HG03442 (cell line): ENCODE results near the gene TSPEAR.

Experiments used
- ATAC-seq: cut with Tn5 transposase; IDR thresholded peaks from one replicate; pipeline ENCODE4 v1.9.1; 2021; ENCODE audit warnings: mild to moderate bottlenecking, moderate library complexity; ENCODE audit not compliant: unreplicated experiment

Gene TSPEAR

DNA sequence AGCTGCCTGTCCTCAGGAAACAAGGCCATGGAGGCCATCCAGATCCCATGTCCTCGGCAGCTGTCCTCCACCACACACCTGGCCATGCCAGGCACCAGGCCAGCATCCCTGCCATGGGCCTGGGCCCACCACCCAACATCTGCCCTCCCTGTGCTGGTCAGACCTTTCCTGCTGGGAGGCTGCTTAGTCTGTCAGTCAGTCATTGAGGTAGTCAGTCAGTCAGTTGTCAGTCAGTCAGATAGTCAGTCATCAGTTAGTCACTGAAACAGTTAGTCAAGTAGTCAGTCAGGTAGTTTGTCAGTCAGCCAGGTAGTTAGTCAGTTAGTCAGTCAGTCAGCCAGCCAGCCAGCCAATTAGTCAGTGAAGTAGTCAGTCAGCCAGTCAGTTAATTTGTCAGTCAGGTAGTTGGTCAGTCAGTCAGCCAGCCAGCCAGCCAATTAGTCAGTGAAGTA is 188.6 kb downstream of the TSPEAR start:
- ATAC-seq: no peak

DNA sequence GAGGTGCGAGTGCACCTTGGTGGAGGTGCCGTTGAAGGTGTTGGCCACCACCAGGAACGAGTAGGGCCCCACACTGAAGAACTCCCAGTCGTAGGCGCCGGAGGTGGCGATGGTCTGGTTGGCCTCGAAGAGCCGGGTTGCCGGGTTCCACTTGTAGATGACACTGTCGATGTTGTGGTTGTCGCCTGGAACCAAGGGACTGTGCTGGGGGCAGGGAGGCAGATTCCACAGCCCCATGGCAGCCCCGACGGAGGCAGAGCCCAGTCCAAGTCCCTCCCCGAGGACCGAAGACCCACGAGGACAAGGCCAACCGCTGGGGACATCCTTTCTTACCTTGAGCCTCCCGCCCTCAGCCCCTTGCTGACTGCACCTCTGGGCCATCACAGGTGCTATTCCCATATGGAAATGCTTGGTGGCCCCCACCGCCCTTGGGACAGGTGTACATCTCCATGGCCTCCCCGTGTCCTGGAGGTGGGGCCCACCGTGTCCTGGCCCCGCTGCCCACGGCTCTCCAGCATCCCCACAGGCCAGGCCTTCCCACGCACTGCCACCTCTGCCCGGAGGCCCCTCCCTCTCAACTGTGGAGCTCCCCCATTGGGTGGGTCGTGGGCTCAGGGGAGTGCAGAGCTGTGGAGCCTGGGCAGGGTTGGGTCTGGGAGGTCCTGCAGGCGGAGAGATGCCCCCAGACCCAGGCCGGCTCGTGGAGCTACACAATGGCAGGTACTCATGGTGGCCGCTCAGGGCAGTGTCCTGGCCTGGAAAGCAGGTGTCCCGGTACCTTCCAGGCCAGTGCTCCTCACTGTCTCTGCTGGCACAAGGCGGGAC is 189.2 kb downstream of the TSPEAR start:
- ATAC-seq: no peak

DNA sequence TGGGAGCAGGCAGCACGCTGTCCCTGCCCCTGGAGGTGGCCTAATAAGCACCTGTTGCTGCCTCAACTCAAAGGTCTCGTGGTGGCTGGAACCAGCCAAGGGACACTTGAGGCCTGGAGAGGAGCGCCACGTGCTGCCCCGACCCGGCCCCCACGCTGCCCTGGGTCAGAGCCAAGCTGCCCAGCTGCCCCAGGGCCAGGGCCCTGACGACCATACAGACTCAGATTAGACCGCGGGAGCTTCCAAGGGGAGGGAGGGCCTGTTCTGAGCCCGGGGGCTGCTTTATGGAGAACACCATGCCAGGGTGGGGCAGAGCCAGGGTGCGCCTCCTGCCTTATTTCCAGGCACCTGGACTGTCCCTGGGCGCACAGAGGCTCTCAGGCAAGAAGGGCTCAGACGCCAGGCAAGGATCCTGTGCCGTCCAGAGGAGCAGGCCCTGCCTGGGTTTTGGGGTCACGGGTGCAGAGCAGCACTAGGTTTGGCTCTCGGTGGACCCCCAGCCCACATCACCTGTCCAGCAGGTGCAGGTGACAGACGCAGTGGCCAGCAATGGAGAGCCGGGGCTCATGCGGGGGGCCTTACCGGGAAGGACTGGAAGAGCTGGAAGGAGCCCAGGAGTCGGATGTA is 190.0 kb downstream of the TSPEAR start:
- ATAC-seq: no peak

DNA sequence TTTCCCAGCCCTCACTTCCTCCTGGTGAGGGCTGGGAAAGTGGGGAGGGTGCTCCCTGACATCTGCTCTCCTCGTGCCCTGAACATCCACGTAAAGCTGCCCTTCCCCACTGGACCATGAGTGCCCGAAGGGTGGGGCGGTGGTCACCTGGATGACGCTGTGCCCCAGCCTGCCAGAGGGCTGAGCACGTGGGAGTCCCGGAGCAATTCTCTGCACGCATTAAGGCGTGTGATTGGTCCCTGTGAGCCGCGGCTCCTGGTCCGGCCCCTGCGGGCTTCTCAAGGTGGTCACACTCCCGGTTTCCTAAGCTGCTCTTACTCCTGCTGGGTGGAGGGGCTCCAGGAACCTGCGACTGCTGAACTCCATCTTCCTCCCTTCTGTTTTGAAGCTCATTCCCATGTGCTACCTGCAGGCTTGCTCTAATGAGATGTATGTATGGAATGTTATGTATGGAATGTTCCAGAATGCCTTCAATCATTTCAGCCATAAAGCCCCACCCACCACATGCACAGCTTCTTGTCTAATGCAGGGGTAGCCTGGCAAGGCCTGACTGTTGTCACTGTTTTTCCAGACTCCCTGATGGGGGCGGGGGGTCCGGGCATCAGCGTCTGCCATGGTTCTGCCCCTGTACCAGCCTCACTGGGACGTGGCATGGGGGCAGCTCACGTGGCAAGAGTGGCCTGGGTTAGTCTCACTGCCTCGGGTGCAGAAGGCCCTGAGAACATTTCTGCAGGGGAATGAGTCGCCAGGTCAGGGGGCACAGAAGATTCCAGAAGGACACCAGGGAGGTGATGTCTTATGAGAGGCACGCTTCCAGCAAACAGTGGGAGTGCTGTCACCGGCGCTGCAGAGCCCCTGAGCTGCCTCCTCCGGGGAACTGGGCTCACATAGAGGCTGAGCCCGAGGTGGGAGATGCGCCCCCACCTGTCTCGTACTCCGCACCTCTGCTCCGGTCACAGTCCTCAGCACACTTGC is 190.8 kb downstream of the TSPEAR start:
- ATAC-seq: no peak

DNA sequence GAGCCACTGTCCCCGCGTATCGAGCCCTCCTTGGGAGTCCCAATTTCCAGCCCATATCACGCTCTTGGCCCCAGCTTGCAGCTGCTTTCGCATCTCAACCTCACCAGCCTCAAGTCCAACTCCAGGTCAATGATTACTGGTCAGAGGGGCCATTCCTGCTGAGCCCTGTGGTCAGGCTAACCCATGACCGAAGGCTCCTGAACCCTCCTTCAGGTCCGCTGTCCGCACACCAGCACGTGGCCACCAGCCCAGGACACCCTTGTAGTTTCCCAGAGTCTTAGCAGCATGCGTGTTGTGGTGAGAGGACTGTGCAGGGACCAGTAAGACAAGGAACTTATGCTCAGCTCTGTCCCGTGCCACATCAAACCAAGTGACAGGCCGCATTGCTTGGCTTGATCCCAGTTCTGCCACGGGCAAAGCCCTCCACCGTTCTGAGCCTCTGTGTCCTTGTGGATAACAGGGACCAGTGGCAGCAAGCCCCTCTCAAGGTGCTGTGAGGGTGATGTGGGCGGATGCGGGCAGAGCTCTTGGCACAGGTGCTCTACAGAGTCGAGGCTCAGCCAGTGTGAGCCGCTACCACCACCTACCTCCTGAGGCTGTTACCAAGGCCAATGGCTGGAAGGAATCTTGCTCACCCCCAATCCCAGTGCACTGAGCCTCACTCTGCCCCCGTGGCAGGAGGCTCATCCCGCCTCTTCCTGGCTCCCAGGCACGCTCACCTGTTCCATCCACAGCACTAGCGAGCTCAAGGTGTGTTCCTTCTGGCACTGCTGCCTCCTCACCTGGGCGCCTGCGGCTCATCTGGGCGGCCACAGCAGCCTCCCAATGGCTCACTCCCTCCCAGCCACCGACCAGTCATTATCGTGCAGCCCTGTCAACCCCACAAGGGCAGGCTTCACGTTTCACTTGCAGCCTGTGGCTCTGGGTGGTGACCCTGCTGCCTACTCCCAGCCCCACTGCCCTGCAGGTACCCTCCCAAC is 191.7 kb downstream of the TSPEAR start:
- no peak for ATAC-seq

DNA sequence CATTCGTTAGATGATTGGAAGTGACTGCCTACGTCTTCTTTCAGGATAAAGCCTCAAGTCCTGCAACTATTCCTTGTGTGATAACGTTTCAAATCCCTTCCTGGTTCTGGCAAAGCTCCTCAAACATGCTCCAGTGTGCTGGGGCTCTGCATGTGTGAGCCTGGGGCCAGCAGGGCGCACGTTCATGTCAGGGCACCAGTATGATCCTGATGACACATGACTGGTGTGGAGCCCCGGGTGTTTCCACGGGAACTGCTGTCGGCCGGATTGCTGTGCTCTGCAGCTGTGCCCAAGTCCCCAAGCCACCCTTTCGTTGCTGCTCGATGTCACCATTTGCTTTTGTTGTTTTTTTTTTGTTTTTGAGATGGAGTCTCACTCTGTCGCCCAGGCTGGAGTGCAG is 192.7 kb downstream of the TSPEAR start:
- no peak for ATAC-seq

DNA sequence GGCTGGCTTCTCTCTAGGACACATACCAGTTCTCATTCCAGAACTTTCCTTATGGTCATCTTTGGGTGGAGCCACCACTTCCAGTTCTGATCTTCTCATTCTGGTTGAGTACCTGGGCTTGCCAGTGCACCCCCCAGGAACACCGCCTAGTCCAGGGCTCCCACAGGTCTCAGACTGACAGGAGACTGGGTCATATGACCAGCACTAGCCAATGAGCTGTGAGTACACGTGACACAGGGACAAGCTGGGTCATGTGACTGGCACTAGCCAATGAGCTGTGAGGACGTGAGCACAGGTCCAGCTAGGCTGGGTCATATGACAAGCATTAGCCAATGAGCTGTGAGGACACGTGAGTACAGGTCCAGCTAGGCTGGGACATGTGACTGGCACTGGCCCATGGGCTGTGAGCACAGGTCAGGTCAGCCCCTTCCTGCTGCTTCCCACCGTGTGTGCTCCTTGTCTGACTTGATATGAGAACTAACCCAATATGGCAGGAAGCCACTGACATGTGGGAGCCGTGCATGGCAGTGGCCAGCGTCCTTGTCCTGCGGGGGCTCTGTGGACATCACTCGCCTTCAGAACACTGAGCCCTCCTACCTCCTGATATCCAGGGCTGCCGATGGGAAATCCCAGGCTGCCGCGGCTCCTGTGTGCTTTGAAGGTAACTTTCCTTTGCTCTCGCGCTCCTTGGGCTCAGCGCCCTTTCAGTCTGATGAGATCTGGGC is 194.0 kb downstream of the TSPEAR start:
- no peak for ATAC-seq

DNA sequence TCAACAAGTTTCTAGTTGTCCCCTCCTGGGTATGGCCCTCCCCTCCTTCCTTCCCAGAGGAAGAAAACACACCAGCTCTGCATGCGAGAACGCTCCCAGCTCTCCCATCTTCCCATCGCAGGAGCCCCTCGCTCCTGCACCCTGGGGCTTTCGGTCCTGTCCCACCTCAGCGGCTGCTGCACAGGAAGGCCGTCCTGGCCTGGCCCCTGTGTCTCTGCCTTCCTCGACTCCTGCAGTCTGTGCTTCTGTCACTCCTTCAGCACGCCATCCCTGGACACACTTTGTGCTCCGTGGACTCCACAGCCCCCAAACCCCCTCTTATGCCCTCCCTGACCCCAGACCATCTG is 194.6 kb downstream of the TSPEAR start:
- no peak for ATAC-seq

DNA sequence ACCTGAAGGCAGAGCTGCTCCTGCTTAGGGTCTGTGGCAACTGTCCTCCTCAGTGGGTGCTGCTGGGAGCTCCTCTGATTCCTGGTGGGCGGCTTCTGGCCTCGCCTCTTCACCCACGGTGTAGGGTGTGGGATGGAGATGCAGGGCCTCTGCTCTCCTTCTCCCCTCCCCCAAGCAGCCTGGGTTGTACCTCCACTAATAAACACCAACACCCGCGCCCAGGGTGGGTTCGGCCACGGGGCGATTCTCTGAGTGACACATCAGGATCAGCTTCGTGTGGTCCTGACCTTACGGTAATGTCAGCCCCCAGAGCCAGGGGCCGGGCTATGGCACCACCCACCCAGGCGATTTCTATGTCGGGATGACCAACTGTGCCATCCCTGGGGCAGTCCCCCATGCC is 195.0 kb downstream of the TSPEAR start:
- no peak for ATAC-seq

DNA sequence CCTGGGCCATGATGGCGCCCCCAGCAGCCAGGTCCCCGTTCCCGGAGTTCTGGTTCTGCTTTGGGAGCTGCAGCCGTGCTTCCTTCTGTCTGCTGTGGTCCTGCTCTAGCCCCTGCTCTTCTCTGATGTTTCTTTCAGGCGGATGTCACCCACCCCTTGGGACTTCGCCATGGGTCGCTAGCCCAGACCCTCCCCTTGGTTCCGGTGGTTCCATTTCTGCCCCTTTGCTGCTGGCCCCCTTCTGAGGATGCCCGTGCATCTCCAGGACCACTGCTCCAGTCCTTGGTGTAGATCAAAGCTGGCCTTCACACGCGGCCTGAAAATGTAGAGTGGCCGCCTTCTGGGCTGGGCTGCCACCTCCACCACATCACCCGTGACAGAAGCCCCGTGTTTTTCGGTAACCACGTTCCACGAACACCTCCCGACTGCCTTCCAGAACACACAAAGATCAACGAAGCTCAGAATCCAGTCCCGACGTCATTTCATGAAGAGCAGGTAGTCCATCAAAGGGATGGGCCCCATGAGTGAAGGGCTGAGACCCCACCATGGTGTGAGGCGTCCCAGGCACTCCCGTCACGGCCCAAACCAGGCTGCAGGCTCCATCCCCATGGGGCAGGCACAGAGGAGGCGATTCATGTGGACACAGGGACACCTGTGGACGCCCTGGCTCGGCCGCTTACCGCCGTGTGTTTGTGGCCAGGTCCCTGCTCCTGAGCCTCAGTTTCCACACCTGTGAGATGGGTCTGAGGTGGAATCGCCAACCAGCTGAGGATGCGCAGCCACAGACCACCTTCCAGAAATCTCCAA is 195.8 kb downstream of the TSPEAR start:
- no peak for ATAC-seq

DNA sequence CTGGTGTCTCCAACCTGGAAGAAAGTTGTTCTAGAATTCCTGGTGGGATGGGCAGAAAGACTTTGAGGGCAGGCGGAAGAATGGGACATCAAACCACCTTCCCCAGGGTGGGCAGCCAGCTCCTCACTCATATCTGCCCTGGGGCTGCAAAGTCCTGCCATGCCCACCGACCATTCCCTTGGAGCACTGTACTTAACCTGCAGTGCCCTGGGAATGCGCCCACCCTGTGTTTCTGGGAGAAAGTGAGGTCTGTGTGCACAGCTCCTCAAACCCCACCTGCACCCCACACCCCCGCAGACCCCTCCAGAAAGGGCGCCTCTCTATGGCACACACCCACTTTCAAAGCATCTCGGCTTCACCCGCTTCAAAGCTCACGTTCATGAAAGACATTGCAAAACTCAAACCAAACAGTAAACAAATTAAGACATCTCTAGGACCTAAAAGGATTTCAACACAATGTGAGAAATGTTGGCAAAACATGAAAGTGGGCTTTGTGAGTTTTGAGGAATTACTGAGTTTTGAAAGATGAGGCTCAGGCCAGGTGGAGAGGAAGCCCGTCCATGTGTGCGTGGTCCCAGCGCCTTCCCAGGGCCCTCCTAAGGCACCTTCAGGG is 196.5 kb downstream of the TSPEAR start:
- no peak for ATAC-seq

DNA sequence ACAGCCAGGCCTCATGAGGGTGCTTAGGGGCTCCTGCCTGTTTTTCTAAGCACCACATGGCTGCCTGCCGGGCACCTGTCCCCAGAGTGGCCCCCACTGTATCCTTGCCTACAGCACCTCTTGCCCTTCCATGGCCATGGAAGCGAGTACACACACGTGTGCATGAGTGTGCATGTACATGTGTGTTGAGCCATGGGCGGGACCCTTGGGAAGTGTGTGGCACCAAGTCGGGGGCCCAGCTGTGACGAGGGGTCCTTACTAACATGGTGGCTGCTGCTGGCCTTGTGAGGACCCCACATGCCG is 197.2 kb downstream of the TSPEAR start:
- no peak for ATAC-seq

DNA sequence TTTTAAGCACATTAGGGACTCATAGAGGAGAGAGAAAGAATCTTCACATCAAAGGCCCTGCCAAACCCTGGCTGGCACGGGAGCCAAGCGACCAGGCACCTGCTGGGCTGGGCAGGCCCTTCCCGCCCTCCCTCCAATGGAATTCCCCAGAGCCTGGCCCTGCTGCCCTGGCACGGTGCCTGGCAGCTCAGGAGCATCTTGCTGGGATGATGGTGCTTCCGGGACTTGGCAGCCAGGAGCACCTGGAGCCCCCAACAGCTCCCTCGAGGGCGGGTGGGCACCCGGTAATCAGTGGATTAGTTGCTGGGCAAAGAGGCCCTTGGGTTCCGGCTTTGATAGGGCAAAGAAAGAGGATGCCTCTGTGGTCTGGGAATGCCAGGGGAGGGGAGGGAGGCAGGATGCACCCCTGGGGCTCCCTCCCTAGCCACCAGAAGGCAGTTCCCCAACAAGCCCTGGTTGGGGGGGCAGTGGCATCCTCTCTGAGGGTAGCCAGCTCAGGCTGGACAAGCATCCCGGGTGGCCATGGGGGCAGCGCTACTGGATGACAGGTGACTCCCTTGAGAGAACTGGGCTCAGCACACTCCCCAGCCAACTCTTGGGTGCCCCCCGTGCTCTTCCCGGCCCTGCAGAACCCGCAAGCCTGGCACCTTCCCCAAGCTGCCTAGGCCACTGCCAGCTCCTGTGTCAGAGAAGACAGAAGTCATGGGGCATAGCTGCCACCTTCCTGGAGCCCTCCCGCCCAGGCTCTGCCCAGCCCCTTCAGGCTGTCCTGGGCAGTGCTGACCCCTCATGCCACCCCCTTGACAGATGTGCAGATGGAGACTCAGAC is 197.8 kb downstream of the TSPEAR start:
- ATAC-seq: no peak

DNA sequence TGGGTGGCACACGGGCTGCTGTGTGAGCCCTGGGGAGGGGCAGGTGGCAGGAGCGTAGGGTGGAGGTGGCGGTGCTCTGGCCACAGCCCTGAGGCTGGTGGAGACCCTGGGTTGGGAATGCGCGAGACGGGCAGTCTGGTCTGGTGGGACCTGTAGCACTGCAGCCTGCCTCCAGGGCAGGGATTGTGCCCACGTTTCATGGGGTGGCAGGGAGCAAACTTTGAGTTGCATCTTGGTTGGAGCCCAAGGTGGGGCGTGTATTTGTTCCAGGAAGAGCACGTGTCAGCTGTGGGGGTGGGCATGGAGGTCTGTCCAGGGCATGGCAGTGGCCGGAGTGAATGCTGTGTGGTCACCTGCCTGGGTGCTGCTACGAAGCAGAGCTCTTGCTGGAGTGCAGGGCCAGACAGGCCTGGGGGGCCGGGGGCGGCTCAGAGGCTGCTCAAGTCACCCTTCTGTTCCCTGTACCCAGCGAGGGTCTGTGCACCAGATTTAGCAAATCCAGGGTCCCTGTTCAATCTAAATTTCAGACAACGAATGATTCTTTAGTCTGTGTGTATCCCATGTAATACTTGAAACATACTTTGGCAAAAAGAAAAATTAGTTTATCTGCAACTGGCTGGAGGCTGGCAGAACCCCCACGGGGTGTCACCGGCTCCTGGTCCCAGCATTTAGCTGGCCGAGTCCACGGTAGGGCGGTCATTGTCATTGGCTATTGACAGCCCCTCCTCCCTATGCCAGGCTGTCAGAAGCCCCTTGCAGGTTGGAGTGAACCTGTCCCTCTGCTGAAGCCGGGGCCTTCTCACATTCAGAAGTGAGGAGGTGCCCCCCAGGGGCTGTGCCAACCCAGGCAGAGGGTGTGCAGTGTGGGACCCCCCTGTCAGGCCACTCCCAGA is 198.6 kb downstream of the TSPEAR start:
- ATAC-seq: no peak

DNA sequence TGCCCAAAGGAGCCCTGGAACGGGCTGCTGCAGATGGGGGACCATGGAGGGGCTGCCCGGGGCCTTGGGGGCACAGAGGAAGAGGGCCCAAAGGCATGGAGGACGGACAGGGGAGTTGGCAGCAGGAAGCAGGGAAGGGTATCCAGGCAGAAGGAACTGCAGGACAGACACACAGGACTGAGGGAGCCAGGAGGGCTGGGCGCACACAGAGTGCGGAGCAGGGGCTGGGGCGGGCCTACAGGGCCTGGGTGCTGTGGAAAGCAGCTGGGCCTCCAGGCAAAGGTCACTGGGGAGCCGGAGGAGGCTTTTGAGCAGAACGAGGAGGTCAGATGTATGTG is 199.5 kb downstream of the TSPEAR start:
- ATAC-seq: no peak

DNA sequence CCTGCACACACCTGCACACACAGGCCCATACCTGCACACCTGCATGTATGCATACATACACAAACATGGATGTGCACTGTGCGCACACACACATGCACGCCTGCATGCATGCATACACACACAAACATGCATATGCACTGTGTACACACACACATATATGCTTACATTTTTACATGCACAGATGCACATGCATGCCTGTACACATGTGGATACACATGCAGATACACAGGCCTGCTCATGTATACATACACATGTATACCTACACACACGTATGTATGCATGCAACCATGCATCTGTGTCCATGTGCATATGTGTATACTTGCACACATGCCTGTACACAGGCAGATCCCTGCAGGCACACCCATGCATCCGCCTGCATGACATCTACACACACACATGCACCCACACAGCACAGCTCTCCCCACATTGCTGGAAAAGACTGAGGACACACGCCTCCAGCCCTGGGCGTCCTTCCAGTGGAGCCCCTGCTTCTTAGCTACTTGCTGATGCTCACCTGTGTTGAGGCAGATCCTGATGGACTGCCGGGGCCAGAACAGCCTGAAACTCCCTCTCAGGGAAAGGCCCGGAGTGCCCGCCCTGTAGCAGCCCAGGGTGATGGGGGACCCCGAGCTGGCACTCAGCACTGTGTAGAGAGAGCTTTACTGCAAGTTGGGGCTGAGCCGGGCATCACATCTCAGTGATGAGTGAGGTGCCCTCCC is 200.0 kb downstream of the TSPEAR start:
- ATAC-seq: no peak
